ENCODE results near the gene ZNF700.
"Not testable (repeated sequence)": the region's sequence is repeated elsewhere in the genome, so short reads cannot be mapped to it uniquely, and the experiment has no call there.

Gene ZNF700

DNA sequence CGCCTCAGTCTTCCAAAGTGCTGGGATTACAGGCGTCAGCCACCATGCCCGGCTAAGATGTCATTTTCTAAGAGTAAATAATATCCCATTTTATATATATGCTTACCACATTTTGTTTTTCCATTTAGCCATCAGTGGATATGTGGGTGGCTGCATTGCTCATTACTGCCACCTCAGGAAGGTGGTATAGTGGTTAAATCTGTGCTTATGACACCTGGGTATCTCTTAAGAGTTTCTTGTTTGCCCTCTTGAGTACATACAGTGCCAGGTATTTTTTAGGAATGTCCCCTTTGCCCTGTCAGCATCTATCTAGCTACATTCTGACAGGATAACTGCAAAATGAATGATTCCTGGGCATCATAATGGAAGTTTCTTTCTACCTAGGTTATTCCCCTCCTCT, 22.7 kb upstream of the ZNF700 start:
- Histone ChIP-seq H3K4me1 (ENCODE audit: control insufficient read depth, insufficient read depth, low read length, unreplicated experiment) (no peaks in the 10 kb centered on the region), H3K27me3 (ENCODE audit: insufficient read depth, low read length) (no peaks in the 10 kb centered on the region), H3K4me3 (ENCODE audit: low read depth, low read length) (no peak overlapping the region), H3K79me2 (ENCODE audit: control insufficient read depth, insufficient read depth, low read length, unreplicated experiment) (no peaks in the 10 kb centered on the region), H2AFZ (ENCODE audit: low read length, unreplicated experiment) (no peak overlapping the region), H3K27ac (ENCODE audit: low read depth, low read length) (no peak overlapping the region), H3K36me3 (ENCODE audit: insufficient read depth, low read length) (peaks cover 12% of the 10 kb centered on the region)

DNA sequence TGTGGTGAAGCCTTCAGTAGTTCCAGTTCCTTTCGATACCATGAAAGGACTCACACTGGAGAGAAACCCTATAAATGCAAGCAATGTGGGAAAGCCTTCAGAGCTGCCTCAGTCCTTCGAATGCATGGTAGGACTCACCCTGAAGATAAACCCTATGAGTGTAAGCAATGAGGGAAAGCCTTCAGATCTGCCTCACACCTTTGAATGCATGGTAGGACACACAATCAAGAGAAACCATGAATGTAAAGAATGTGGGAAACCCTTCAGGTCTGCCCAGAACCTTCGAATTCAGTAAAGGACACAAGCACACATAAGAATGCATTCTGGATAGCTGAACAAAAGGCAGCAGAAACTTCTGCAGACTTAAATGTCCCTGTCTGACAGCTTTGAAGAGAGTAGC, 19.0 kb upstream of the ZNF700 start:
- Histone ChIP-seq H3K4me3 (ENCODE audit: low read depth, low read length) (no peak overlapping the region), H3K36me3 (ENCODE audit: insufficient read depth, low read length) (peaks cover 12% of the 10 kb centered on the region), H3K4me1 (ENCODE audit: control insufficient read depth, insufficient read depth, low read length, unreplicated experiment) (no peaks in the 10 kb centered on the region), H3K27ac (ENCODE audit: low read depth, low read length) (no peak overlapping the region), H2AFZ (ENCODE audit: low read length, unreplicated experiment) (no peak overlapping the region), H3K27me3 (ENCODE audit: insufficient read depth, low read length) (no peaks in the 10 kb centered on the region), H3K79me2 (ENCODE audit: control insufficient read depth, insufficient read depth, low read length, unreplicated experiment) (no peaks in the 10 kb centered on the region)

DNA sequence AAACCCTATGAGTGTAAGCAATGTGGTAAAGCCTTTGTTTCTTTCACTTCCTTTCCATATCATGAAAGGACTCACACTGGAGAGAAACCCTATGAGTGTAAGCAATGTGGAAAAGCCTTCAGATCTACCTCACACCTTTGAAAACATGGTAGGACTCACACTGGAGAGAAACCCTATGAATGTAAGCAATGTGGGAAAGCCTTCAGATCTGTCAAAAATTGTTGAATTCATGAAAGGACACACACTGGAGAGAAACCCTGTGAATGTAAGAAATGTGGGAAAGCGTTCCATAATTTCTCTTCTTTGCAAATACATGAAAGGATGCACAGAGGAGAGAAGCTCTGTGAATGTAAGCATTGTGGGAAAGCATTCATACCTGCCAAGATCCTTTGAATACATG, 13.0 kb upstream of the ZNF700 start:
- not testable (repeated sequence) for H3K27me3 ChIP-seq (ENCODE audit: insufficient read depth, low read length); H3K4me3 ChIP-seq (ENCODE audit: low read depth, low read length); H3K79me2 ChIP-seq (ENCODE audit: control insufficient read depth, insufficient read depth, low read length, unreplicated experiment); H3K4me1 ChIP-seq (ENCODE audit: control insufficient read depth, insufficient read depth, low read length, unreplicated experiment); H3K36me3 ChIP-seq (ENCODE audit: insufficient read depth, low read length); H3K27ac ChIP-seq (ENCODE audit: low read depth, low read length); H2AFZ ChIP-seq (ENCODE audit: low read length, unreplicated experiment)

DNA sequence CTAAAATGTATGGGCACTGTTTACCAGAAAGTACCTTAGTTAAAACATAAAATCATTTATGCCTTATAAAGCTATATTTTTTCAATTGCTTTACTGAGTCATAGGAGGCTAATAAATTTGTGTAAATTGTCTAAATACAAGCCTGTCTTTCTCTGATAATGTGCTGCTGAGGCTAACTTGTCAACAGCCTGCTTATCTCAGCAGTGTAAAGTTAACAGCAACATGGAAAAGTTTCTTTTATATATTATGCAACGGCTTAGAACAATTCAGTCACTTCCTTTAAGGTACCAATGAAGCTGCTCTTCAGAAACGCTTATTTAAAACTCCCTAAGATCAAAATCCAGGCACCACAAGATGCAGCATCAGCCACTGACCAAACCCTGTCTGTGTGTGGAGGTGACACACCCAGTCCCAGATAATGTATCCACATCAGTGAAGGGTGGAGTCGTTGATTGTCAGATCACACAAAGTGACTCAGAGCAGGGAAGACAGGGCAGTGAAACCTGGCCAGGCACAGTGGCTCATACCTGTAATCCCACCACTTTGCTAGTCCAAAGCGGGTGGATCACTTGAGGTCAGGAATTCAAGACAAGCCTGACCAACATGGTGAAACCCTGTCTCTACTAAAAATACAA, 10.4 kb upstream of the ZNF700 start:
- not testable (repeated sequence) for H3K79me2 ChIP-seq (ENCODE audit: control insufficient read depth, insufficient read depth, low read length, unreplicated experiment); H2AFZ ChIP-seq (ENCODE audit: low read length, unreplicated experiment); H3K27ac ChIP-seq (ENCODE audit: low read depth, low read length); H3K27me3 ChIP-seq (ENCODE audit: insufficient read depth, low read length); H3K36me3 ChIP-seq (ENCODE audit: insufficient read depth, low read length); H3K4me1 ChIP-seq (ENCODE audit: control insufficient read depth, insufficient read depth, low read length, unreplicated experiment); H3K4me3 ChIP-seq (ENCODE audit: low read depth, low read length)

DNA sequence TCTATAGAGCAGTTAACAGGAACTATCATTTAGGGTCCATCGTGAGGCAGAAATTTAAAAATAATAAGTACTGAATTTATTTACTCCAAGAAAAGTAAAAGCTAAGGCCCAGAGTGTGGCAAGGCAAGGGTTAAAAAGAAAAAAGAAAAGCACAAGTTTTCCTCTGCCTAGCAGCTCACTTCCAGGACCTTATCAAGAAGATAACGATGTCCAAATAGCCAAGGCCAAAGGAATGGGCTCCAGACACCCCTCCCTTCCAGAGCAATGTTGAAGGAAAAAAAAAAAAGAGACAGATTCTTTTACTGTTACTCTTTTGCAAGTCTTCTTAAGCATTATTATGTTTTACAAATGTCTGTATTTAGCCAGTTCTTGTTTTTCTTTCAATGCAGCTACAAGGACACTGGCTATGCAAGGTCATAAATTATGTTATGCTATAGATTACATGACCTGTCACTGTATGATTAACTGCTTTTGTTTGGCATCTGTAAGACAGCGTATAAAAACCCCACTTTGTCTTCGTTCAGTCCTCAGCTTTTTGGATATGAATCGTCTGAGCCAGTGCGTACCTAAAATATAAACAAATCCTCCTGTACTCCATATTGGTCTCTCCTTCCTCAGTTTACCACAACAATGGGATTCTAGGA, 2.9 kb upstream of the ZNF700 start:
- no peak overlapping the region for H3K27ac ChIP-seq (ENCODE audit: low read depth, low read length)
- H2AFZ ChIP-seq (ENCODE audit: low read length, unreplicated experiment): no peak overlapping the region
- H3K4me3 ChIP-seq (ENCODE audit: low read depth, low read length): no peak overlapping the region
- no peaks in the 10 kb centered on the region for H3K4me1 ChIP-seq (ENCODE audit: control insufficient read depth, insufficient read depth, low read length, unreplicated experiment)
- H3K79me2 ChIP-seq (ENCODE audit: control insufficient read depth, insufficient read depth, low read length, unreplicated experiment): peaks cover 18% of the 10 kb centered on the region
- no peaks in the 10 kb centered on the region for H3K27me3 ChIP-seq (ENCODE audit: insufficient read depth, low read length)
- no peaks in the 10 kb centered on the region for H3K36me3 ChIP-seq (ENCODE audit: insufficient read depth, low read length)

DNA sequence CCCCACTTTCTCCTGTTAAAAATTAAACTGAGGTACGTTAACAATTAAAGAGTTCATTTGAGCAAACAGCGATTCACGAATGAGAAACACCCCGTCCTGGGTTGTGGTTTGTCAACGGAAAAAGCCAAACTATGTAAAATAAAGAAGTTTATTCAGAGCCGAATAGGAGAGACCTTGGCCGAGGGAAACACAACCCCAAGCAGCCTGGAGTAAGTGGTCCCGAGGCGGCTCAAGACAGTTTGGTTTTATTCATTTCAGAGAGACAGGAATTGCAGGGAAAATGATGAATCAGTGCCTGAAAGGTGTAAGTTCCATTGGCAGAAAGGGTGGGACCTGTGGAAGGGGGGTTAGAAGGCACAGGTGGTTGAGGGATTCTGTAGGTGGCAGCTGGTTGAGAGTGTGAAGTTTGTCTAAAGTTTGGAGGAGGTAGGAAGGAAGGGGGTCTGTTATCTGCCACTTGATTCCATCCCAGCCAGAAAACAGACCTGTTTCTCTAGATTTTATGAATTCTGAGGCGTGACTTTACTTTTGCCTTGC, 812 bp downstream of the ZNF700 start:
- Histone ChIP-seq H2AFZ (ENCODE audit: low read length, unreplicated experiment) (peak overlapping the region; percentile 53), H3K27ac (ENCODE audit: low read depth, low read length) (peak overlapping the region; percentile 76), H3K79me2 (ENCODE audit: control insufficient read depth, insufficient read depth, low read length, unreplicated experiment) (peaks cover 41% of the 10 kb centered on the region), H3K4me3 (ENCODE audit: low read depth, low read length) (peak overlapping the region; percentile 98)
- H3K36me3 ChIP-seq (ENCODE audit: insufficient read depth, low read length); H3K4me1 ChIP-seq (ENCODE audit: control insufficient read depth, insufficient read depth, low read length, unreplicated experiment); H3K27me3 ChIP-seq (ENCODE audit: insufficient read depth, low read length): not testable (repeated sequence)

DNA sequence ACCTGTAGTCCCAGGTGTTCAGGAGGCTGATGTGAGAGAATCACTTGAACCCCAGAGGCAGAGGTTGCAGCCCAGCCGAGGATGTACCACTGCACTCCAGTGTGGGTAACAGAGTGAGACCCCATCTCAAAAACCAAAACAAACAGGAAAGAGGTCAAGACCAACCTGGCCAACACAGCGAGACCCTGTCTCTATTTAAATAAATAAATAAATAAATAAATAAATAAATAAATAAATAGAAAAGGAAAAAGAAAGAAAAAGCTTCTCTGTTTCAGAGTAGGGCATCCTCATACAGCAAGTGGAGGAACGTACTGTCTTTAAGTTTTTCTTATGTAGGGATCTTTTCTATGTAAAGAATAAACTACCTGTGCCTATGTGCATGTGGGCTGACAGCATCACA, 2.3 kb downstream of the ZNF700 start:
- no peaks in the 10 kb centered on the region for H3K4me1 ChIP-seq (ENCODE audit: control insufficient read depth, insufficient read depth, low read length, unreplicated experiment)
- H3K27me3 ChIP-seq (ENCODE audit: insufficient read depth, low read length): no peaks in the 10 kb centered on the region
- no peak overlapping the region for H3K27ac ChIP-seq (ENCODE audit: low read depth, low read length)
- H2AFZ ChIP-seq (ENCODE audit: low read length, unreplicated experiment): no peak overlapping the region
- no peak overlapping the region for H3K4me3 ChIP-seq (ENCODE audit: low read depth, low read length)
- 0 out of 2 replicates have a peak, but pooled peaks cover 3% of the 10 kb centered on the region for H3K36me3 ChIP-seq (ENCODE audit: insufficient read depth, low read length)
- peaks cover 48% of the 10 kb centered on the region for H3K79me2 ChIP-seq (ENCODE audit: control insufficient read depth, insufficient read depth, low read length, unreplicated experiment)

DNA sequence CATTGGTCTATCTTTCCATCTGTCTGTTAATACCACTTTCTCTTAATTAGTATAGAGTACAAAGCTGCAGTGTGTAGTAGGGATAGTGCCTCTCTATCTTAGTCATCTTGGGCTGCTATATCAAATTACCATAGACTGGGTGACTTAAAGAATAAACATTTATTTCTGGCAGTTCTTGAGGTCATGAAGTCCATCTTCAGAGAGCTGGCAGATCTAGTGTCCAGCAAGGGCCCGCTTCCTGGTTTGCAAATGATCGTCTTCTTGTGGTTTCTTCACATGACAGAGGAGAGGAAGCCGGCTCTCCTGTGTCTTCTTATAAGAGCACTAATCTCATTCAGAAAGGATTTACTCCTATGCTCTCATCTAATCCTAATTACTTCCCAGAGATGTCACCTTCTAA, 6.1 kb downstream of the ZNF700 start:
- Histone ChIP-seq H3K27ac (ENCODE audit: low read depth, low read length) (no peak overlapping the region), H3K27me3 (ENCODE audit: insufficient read depth, low read length) (no peaks in the 10 kb centered on the region), H2AFZ (ENCODE audit: low read length, unreplicated experiment) (no peak overlapping the region), H3K4me3 (ENCODE audit: low read depth, low read length) (no peak overlapping the region), H3K4me1 (ENCODE audit: control insufficient read depth, insufficient read depth, low read length, unreplicated experiment) (no peaks in the 10 kb centered on the region), H3K36me3 (ENCODE audit: insufficient read depth, low read length) (peaks cover 3% of the 10 kb centered on the region; the same call in 1 of the 2 replicates), H3K79me2 (ENCODE audit: control insufficient read depth, insufficient read depth, low read length, unreplicated experiment) (peaks cover 58% of the 10 kb centered on the region)

DNA sequence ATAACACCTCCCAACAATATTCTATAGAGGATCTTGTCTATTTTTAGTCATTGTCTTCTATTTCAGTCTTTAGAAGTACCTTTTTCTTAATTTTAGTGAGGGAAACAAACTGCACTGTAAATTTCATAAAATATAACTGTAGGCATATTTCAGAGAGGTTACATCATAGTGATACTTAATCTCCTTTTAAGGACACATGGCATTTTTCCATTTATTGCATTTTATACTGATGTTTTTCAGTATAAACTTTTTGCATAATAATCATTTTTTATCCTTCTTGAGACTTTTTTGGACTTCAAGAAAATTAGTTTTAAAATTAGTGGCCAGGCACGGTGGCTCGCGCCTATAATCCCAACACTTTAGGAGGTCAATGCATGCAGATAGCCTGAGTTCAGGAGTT, 6.6 kb downstream of the ZNF700 start:
- H3K36me3 ChIP-seq (ENCODE audit: insufficient read depth, low read length): peaks cover 3% of the 10 kb centered on the region; the same call in 1 of the 2 replicates
- H3K27me3 ChIP-seq (ENCODE audit: insufficient read depth, low read length): no peaks in the 10 kb centered on the region
- H3K4me1 ChIP-seq (ENCODE audit: control insufficient read depth, insufficient read depth, low read length, unreplicated experiment): no peaks in the 10 kb centered on the region
- no peak overlapping the region for H3K4me3 ChIP-seq (ENCODE audit: low read depth, low read length)
- peaks cover 54% of the 10 kb centered on the region for H3K79me2 ChIP-seq (ENCODE audit: control insufficient read depth, insufficient read depth, low read length, unreplicated experiment)
- no peak overlapping the region for H3K27ac ChIP-seq (ENCODE audit: low read depth, low read length)
- no peak overlapping the region for H2AFZ ChIP-seq (ENCODE audit: low read length, unreplicated experiment)

DNA sequence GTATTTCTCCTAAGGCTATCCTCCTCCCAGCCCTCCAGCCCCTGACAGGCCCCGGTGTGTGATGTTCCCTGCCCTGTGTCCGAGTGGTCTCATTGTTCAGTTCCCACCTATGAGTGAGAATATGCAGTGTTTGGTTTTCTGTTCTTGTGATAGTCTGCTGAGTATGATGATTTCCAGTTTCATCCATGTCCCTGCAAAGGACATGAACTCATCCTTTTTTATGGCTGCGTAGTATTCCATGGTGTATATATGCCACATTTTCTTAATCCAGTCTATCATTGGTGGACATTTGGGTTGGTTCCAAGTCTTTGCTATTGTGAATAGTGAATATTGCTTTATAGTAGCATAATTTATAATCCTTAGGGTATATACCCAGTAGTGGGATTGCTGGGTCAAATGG, 10.9 kb downstream of the ZNF700 start:
- H3K4me3 ChIP-seq (ENCODE audit: low read depth, low read length); H3K27me3 ChIP-seq (ENCODE audit: insufficient read depth, low read length); H3K36me3 ChIP-seq (ENCODE audit: insufficient read depth, low read length); H3K4me1 ChIP-seq (ENCODE audit: control insufficient read depth, insufficient read depth, low read length, unreplicated experiment); H3K27ac ChIP-seq (ENCODE audit: low read depth, low read length); H2AFZ ChIP-seq (ENCODE audit: low read length, unreplicated experiment): not testable (repeated sequence)
- peaks cover 42% of the 10 kb centered on the region for H3K79me2 ChIP-seq (ENCODE audit: control insufficient read depth, insufficient read depth, low read length, unreplicated experiment)

DNA sequence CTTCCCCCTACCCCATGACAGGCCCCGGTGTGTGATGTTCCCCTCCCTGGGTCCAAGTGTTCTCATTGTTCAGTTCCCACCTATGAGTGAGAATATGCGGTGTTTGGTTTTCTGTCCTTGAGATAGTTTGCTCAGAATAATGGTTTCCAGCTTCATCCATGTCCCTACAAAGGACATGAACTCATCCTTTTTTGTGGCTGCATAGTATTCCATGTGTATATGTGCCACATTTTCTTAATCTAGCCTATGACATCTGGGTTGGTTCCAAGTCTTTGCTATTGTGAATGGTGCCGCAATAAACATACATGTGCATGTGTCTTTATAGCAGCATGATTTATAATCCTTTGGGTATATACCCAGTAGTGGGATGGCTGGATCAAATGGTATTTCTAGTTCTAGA, 13.5 kb downstream of the ZNF700 start:
- H3K36me3 ChIP-seq (ENCODE audit: insufficient read depth, low read length); H3K4me1 ChIP-seq (ENCODE audit: control insufficient read depth, insufficient read depth, low read length, unreplicated experiment); H2AFZ ChIP-seq (ENCODE audit: low read length, unreplicated experiment); H3K27me3 ChIP-seq (ENCODE audit: insufficient read depth, low read length); H3K4me3 ChIP-seq (ENCODE audit: low read depth, low read length); H3K27ac ChIP-seq (ENCODE audit: low read depth, low read length): not testable (repeated sequence)
- H3K79me2 ChIP-seq (ENCODE audit: control insufficient read depth, insufficient read depth, low read length, unreplicated experiment): peaks cover 26% of the 10 kb centered on the region
